Renal pelvis (tissue), 4 donors: ENCODE data around the gene ETFB. TPM values are rescaled to one million over a fixed set of nuclear protein-coding genes. Genes with fewer than 3 reads are reported as not detected.

ENCODE experiments used
- DNase-seq: peaks from one replicate; pipeline ENCODE4 v3.0.0-alpha.2; 2013
- polyA plus RNA-seq, 3 donors: library from polyadenylated mRNA; unstranded; fragments of 120-200 nt; gene quantifications; one replicate each; pipeline ENCODE4 v1.2.1, GENCODE V29; 2013; ENCODE audit not compliant: insufficient read length in 3 of 3

The ETFB gene
- polyA plus RNA-seq, 3 donors: 143 to 171 (median 160) TPM

DNA sequence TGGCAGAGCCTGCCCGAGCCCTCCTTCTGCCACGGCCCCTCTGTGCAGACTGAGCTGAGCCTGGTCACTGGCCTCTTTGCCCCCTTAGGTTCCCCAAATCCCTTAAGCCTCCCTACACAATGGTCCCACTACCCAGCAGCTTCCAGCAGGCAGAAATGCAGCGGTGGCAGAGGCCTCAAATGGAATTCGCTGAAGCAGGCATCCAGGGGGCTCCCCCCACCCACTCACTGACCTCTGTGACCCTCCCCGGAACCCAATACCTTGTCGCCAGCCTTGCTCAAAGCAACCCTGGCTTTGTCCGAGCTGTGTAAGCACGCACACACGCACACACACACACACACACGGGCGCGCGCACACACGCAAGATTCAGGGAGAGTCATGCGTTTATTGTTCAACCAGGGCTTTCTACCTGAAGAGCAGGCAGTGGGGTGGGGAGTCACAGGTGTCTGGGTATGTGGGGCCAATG lies 21.8 kb upstream of the ETFB start, which contains the start of gene LIM2:
Gene LIM2, minus strand, starts transcription at position 51 of the 466 bp plus-strand sequence. CDS start 531 bp downstream, outside the sequence.
- peak; percentile 42 for DNase-seq

GRCh38 chr19:51386882-51387520 lies 20.8 kb upstream of the ETFB start:
- DNase-seq: no peak

DNA sequence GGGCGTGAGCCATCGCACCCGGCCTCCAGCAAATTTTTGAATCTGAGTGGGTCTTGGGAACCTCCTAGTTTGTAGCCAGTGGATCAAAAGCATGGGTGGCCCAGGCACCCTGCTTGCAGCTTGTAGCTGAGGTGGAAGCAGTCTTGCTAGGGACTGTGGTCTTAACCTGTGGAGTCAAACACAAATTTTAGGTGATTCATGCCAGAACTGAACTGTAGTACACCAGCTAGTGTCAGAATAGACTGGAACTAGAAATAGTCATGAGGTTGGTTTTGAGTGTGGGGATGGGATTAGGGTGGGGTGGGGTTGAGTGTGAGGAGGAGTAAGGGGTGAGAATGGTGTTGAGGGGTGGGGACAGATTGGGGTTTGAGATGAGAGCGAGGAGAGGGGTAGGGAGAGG lies 15.8 kb upstream of the ETFB start:
- DNase-seq: no peak

- no peak for DNase-seq
These were observed 14.2 kb upstream of the ETFB start for GRCh38 chr19:51380379-51380778.

- DNase-seq: no peak
These were observed 11.2 kb upstream of the ETFB start for GRCh38 chr19:51377422-51377821.

- no peak for DNase-seq
These were observed 9.5 kb upstream of the ETFB start for GRCh38 chr19:51375504-51376221.

GRCh38 chr19:51372649-51373504 lies 6.7 kb upstream of the ETFB start, which contains the start of gene NKG7:
TSS of gene NKG7 (minus strand) at chr19:51372654. CDS start at chr19:51372535, 119 bp downstream.
- DNase-seq: no peak

DNA sequence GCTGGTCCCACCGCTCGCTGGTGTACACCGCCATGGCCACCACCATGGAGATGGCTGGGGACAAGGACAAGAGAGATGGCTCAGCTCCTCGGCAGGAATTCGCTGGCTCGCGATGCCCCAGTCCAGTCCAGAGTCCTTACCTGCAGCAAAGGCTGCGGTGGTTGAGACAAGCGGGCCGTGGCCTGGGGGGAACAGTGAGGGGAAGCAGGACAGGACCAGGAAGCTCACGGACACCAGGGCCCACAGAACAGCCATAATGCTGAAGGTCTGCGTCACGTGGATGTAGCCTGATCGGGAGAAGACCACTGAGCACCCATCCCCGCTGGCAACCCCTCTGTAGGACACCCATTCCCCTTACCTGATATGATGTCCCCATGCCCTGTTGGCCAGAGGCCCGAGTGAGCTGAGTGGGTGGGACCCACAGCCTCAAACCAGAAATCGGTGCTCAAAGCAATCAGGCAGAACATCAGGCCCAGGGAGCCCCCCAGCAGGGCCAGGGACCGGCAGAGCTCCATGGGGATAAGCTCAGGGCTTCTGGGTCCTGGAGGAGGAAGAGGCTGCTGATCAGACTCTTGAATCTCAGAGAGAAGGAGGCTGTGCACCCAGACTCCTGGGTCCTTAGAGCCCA lies 5.9 kb upstream of the ETFB start:
- no peak for DNase-seq

DNA sequence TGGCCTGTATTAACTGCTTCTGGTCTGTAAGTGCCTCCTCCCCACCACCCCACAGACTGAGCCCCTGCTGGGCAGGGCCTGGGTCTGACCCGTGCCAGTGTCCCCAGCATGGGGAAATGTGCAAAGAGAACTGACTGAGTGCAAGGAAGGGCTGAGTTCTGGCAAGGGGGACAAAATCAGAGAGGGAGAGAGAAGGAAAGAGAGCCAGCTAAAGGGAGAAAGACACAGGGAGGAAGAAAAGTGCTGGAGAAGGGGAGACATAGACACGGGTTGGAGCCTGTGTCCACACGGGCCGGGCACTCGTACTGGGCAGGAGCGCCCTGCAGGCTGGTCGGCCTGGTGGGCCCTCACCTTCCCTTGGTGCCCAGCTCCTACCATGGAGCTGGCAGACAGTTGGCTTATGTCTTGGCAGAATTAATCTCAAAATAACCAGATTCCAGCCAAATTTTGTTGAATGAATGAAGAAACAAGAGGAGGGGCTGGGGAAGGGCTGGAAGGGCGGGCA lies 5.0 kb upstream of the ETFB start:
- no peak for DNase-seq

- no peak for DNase-seq
These were observed 4.0 kb upstream of the ETFB start for GRCh38 chr19:51370230-51370629.

GRCh38 chr19:51368366-51369282 lies 2.4 kb upstream of the ETFB start, which contains the start of gene CLDND2:
TSS of gene CLDND2 (minus strand) at chr19:51369003. CDS start at chr19:51368577, 426 bp downstream.
- DNase-seq: no peak

GRCh38 chr19:51367565-51368365 lies 1.6 kb upstream of the ETFB start:
- peak; percentile 98 for DNase-seq

- DNase-seq: no peak
These were observed 1.0 kb upstream of the ETFB start for GRCh38 chr19:51367255-51367564.

GRCh38 chr19:51366389-51367254 lies 434 bp upstream of the ETFB start:
- DNase-seq: peak; percentile 98

GRCh38 chr19:51365211-51365964 lies 800 bp downstream of the ETFB start:
- no peak for DNase-seq

DNA sequence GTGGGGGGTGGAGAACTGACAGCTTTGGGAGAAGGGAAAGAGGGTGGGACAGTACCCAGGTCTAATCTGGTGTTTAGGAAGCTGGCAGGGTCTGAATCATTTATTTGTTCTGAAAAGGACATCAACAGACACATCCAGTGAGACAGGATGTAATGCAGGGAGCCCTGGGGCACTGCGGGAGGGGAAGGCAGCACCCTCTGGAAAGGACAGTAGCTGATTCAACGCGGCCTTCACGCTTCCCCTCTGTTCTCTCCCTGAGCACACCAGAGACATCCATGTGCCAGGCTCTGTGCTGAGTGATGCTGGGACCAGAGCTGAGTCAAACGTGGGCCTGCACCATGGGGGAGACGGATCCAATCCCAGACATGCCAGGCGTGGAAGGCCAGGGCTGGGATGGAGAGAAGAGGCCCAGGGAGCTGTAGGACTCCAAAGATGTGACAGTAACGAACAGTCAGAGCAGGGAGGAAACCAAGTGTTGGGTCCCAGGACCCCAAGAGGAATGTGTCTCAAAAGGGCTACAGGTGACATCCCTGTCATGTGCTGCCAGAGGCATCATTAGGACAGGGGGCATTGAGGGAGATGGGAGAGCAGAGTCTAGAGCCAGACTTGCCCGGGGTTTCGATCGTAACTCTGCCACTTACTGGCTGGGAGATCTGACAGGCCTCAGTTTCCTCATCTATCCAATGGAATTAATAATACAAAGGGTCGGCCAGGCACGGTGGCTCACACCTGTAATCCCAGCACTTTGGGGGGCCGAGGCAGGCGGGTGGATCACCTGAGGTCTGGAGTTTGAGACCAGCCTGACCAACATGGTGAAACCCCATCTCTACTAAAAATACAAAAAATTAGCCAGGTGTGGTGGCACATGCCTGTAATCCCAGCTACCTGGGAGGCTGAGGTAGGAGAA lies 1.7 kb downstream of the ETFB start:
- no peak for DNase-seq

DNA sequence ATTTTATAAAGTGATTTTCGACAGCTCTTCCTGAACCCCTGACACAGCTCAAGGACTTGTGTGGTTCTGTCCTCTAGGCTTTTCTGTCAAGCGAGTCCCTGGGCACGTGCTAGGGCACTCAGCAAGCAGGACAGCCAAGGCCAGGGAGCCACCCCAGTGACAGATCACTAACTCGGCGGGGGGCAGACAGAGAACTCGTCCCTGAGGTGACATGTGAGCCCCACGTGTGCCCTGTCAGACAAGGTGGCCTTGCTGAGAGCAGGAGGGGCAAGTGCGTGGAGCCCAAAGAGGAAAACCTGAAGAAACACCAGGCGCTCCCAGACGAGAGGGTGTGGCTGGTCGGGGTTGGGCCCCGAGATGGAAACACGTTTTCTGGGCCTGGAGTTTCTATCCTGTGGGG lies 4.9 kb downstream of the ETFB start:
- no peak for DNase-seq
